ENCODE data around the gene RNF215.

Gene RNF215

GRCh38 chr22:30380011-30380410 is 7.2 kb downstream of the RNF215 start:
- DNase-seq (ENCODE audit: low spot score): no peak
- no peak for TF ChIP-seq CTCF (IDR thresholded peaks at IDR 0.05; ENCODE audit: extremely low read depth, insufficient read depth, missing control alignments)
- in situ Hi-C loops (cut with MboI; ENCODE audit: low pct_unique_long_range_greater_than_20kb, low sequenced_read_pairs, unreplicated experiment): loop anchor here (10.0 to 25.0 kb wide), 2 partner anchors 95 to 268 kb away; partner anchors contain the start of gene CASTOR1

GRCh38 chr22:30375312-30375849 is 11.8 kb downstream of the RNF215 start:
- TF ChIP-seq CTCF (IDR thresholded peaks at IDR 0.05; ENCODE audit: extremely low read depth, insufficient read depth, missing control alignments): no peak
- DNase-seq (ENCODE audit: low spot score): no peak
- in situ Hi-C loops (cut with MboI; ENCODE audit: low pct_unique_long_range_greater_than_20kb, low sequenced_read_pairs, unreplicated experiment): loop anchor here (25.0 kb wide), 1 partner anchor 263 kb away; no protein-coding TSS in a partner anchor

DNA sequence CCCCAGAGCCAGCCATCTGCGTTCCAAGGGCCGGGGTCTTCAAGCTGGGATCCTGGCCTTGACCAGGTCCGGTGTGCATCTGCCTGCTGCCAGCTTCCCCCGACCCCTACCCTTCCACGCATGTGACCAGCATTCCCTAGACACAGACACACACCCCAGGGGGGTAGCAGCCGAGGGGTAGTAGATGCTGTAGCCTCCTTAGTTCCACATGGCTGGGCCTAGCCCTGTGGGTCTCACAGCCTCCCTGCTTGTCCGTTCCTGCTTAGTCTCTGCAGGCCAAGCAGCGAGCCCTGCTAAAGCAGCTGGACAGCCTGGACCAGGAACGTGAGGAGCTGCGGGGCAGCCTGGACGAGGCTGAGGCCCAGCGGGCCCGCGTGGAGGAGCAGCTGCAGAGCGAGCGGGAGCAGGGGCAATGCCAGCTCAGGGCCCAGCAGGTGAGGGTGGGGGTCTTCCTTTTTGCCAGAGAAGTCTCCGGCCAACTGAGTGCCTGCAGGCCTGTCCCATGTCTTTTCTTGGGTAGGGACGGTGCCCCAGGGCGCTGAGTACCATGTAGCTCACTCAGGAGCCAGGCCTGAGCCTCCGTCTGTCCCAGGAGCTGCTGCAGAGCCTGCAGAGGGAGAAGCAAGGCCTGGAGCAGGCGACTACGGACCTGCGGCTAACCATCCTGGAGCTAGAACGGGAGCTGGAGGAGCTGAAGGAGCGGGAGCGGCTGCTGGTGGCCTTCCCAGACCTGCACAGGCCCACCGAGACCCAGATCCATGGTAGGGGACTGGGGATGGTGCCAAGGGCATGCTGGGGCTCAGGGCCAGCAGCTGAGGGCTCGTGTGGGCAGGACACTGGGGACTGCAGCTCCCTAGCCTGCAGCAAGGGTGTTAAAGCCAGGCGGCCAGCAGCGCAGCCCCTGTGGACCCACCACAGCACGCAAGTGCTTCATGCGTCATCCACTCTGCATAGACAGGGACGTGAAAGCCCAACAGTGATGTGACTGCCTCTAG is 13.6 kb downstream of the RNF215 start:
- in situ Hi-C loops (cut with MboI; ENCODE audit: low pct_unique_long_range_greater_than_20kb, low sequenced_read_pairs, unreplicated experiment): no loop called here
- DNase-seq (ENCODE audit: low spot score): no peak
- no peak for TF ChIP-seq CTCF (IDR thresholded peaks at IDR 0.05; ENCODE audit: extremely low read depth, insufficient read depth, missing control alignments)

GRCh38 chr22:30372915-30373314 is 14.3 kb downstream of the RNF215 start:
- in situ Hi-C loops (cut with MboI; ENCODE audit: low pct_unique_long_range_greater_than_20kb, low sequenced_read_pairs, unreplicated experiment): no loop called here
- no peak for DNase-seq (ENCODE audit: low spot score)
- no peak for TF ChIP-seq CTCF (IDR thresholded peaks at IDR 0.05; ENCODE audit: extremely low read depth, insufficient read depth, missing control alignments)

DNA sequence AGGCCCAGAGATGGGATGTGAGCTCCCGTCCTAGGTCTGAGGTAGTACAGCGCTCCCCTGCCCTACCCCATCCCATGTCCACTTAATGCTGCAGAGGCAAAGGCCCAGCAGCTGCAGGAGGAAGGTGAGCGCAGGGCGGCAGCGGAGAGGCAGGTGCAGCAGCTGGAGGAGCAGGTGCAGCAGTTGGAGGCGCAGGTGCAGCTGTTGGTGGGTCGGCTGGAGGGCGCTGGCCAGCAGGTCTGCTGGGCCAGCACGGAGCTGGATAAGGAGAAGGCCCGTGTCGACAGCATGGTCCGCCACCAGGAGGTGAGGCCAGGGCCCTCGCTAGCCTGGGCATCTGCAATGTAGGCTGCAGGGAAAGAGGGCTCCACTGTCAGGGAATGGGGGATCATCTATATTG is 15.2 kb downstream of the RNF215 start:
- DNase-seq (ENCODE audit: low spot score): no peak
- in situ Hi-C loops (cut with MboI; ENCODE audit: low pct_unique_long_range_greater_than_20kb, low sequenced_read_pairs, unreplicated experiment): no loop called here

GRCh38 chr22:30371321-30371720 is 15.9 kb downstream of the RNF215 start:
- in situ Hi-C loops (cut with MboI; ENCODE audit: low pct_unique_long_range_greater_than_20kb, low sequenced_read_pairs, unreplicated experiment): no loop called here
- TF ChIP-seq CTCF (IDR thresholded peaks at IDR 0.05; ENCODE audit: extremely low read depth, insufficient read depth, missing control alignments): no peak
- no peak for DNase-seq (ENCODE audit: low spot score)

More for the DNA sequence above, 15.2 kb downstream of the RNF215 start:
- no peak for TF ChIP-seq CTCF (IDR thresholded peaks at IDR 0.05; ENCODE audit: extremely low read depth, insufficient read depth, missing control alignments)
